PC-3 (cell line): Measurements from ENCODE around the gene ISY1.

ENCODE experiments used
- EZH2 ChIP-seq: fragments of 300-600 bp; sonication (generic); IDR thresholded peaks from one replicate; pipeline ENCODE4 v1.6.1; 2017; ENCODE audit warnings: antibody characterized with exemption, mild to moderate bottlenecking, low read length; ENCODE audit not compliant: unreplicated experiment
- EZH2phosphoT487 ChIP-seq: fragments of 300-600 bp; sonication (generic); IDR thresholded peaks from 2 replicates; pipeline ENCODE4 v1.6.1; 2018; ENCODE audit warnings: mild to moderate bottlenecking, antibody characterized with exemption, low read length, borderline replicate concordance
- TF ChIP-seq, protein P1 (sequence below): fragments of 300-600 bp; sonication (generic); conservative IDR thresholded peaks from 2 replicates; pipeline ENCODE4 v1.5.1; 2017; ENCODE audit warnings: antibody characterized with exemption, low read depth, mild to moderate bottlenecking, low read length

DNA sequence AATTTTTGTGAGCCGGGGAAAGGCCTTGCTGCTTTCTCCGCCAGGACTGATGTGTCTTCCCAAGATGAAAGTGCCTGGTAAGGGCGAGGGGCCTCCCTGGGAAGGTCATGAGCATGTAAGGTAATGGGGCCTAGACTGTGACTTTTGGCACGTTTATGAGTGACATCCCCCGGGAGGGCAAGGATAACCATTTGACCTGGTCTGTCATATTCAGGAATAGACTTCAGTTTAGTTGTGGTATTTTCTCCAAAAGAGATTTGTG is 23.5 kb upstream of the ISY1 start:
- TF ChIP-seq, protein P1, sequence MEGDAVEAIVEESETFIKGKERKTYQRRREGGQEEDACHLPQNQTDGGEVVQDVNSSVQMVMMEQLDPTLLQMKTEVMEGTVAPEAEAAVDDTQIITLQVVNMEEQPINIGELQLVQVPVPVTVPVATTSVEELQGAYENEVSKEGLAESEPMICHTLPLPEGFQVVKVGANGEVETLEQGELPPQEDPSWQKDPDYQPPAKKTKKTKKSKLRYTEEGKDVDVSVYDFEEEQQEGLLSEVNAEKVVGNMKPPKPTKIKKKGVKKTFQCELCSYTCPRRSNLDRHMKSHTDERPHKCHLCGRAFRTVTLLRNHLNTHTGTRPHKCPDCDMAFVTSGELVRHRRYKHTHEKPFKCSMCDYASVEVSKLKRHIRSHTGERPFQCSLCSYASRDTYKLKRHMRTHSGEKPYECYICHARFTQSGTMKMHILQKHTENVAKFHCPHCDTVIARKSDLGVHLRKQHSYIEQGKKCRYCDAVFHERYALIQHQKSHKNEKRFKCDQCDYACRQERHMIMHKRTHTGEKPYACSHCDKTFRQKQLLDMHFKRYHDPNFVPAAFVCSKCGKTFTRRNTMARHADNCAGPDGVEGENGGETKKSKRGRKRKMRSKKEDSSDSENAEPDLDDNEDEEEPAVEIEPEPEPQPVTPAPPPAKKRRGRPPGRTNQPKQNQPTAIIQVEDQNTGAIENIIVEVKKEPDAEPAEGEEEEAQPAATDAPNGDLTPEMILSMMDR: no peak
- no peak for TF ChIP-seq EZH2phosphoT487
- no peak for TF ChIP-seq EZH2
